ENCODE measurements around the gene PRSS36. TPM values are rescaled to one million over a fixed set of nuclear protein-coding genes. Genes with fewer than 3 reads are reported as not detected.

Gene PRSS36
- total and polyA plus RNA-seq, 12 donors, result 0.89 to 18.3 (median 7.4) TPM

DNA sequence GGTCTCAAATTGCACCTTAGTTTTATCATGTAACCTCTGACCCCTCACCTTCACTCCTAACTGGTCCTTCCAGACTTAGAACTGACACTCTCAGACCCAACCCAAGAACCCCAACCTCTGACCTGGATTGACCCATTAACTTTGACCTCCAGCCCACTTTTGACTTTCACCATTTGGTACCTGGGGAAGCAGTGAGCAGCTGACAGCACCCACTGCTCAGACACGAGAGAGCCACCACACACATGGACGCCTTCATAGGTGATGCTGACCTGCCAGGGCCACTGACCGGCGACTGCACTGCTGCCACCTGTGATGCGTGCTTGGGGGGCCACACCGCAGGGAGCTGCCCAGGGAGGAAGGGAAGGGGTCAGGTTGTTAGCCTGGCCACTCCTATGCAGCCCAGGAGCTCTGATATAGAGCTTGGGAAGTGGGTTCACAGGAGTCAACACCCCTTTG is 16.8 kb downstream of the PRSS36 start:
- no peak overlapping the region for H3K27ac ChIP-seq
- H3K27me3 ChIP-seq, result no peaks in the 10 kb centered on the region
- no peak for TF ChIP-seq POLR2A (IDR thresholded peaks at IDR 0.05)
- TF ChIP-seq, protein P1, sequence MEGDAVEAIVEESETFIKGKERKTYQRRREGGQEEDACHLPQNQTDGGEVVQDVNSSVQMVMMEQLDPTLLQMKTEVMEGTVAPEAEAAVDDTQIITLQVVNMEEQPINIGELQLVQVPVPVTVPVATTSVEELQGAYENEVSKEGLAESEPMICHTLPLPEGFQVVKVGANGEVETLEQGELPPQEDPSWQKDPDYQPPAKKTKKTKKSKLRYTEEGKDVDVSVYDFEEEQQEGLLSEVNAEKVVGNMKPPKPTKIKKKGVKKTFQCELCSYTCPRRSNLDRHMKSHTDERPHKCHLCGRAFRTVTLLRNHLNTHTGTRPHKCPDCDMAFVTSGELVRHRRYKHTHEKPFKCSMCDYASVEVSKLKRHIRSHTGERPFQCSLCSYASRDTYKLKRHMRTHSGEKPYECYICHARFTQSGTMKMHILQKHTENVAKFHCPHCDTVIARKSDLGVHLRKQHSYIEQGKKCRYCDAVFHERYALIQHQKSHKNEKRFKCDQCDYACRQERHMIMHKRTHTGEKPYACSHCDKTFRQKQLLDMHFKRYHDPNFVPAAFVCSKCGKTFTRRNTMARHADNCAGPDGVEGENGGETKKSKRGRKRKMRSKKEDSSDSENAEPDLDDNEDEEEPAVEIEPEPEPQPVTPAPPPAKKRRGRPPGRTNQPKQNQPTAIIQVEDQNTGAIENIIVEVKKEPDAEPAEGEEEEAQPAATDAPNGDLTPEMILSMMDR (IDR thresholded peaks at IDR 0.05), result no peak
- H3K9me3 ChIP-seq (replicated peaks in 1 of 3), result no peaks in the 10 kb centered on the region
- H3K4me3 ChIP-seq, result no peak overlapping the region
- 84 to 95% (median 89%) methylated on average over 6 of the region's 6 CpGs for WGBS, 4 donors
- intact Hi-C loops (cut with DNase I), result no loop called here
- peaks cover 0 to 24% of the 10 kb centered on the region in 2 donors for H3K36me3 ChIP-seq (replicated peaks in 1 of 2)
- DNase-seq, result no peak
- no peaks in the 10 kb centered on the region for H3K4me1 ChIP-seq (replicated peaks in 1 of 2)

DNA sequence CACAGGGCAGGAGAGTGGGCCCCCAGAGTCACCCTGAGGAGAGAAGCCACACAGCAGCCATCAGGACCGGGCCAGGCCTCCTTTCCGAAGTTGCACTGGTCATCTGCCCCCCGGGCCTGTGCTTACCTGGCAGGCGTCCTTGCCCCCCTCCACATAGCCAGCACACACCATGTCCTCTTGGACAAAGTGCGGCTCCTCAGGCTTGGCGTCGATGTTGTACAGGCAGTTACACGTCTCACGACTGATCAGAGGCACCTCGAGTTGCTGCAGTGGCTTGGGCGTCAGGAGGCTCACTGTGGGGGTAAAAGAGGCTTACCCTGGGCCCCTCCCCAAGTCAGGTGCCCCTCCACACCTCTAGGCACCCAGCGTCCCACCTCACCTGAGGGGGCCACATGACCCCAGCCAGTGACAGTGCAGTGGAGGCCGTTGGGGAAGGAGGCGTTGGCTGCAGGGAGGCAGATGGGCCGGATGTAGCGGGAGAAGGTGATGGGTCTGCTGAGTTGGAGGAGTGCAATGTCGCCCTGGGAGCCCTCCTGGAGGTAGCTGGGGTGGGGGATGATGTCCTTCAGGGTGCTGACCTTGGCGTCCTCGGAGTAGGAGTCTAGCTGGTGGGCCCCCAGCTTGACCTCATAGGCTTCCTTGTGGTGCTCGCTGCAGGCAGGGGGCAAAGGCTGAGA is 17.4 kb downstream of the PRSS36 start:
- peaks cover 0 to 30% of the 10 kb centered on the region in 2 donors for H3K36me3 ChIP-seq (replicated peaks in 1 of 2)
- no peaks in the 10 kb centered on the region for H3K4me1 ChIP-seq (replicated peaks in 1 of 2)
- H3K27ac ChIP-seq, result no peak overlapping the region
- H3K27me3 ChIP-seq, result no peaks in the 10 kb centered on the region
- intact Hi-C loops (cut with DNase I), result no loop called here
- DNase-seq, result no peak
- 85 to 92% (median 90%) methylated on average over 6 to 20 of the region's 20 CpGs for WGBS, 4 donors
- H3K4me3 ChIP-seq, result no peak overlapping the region
- TF ChIP-seq, protein P1 (IDR thresholded peaks at IDR 0.05), result no peak
- no peak for TF ChIP-seq POLR2A (IDR thresholded peaks at IDR 0.05)
- no peaks in the 10 kb centered on the region for H3K9me3 ChIP-seq (replicated peaks in 1 of 3)

DNA sequence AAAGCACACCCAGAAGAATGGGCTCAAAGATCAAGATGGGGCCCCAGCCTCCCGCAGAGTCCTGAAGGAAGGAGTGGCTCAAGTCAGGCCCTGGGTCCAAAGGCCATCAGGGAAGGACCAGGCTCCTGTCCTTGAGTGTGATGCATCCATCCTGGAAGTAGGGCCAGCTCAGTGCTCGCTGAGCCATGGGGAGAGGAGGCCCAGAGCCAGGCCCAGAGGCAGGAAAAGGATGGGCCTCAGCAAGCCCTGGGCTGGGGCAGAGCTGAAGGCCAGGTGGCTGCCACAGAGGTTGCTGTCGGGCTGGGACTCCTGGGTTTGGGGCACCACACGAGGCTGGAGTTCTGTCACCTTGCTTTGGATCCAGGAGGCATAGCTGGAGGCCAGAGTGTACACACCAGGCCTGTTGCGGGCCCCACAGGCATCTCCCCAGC is 18.0 kb downstream of the PRSS36 start:
- intact Hi-C loops (cut with DNase I), result no loop called here
- no peaks in the 10 kb centered on the region for H3K27me3 ChIP-seq
- H3K4me1 ChIP-seq (replicated peaks in 1 of 2), result no peaks in the 10 kb centered on the region
- H3K4me3 ChIP-seq, result no peak overlapping the region
- TF ChIP-seq, protein P1 (IDR thresholded peaks at IDR 0.05), result no peak
- no peak for TF ChIP-seq POLR2A (IDR thresholded peaks at IDR 0.05)
- H3K36me3 ChIP-seq (replicated peaks in 1 of 2), result peaks cover 0 to 36% of the 10 kb centered on the region in 2 donors
- DNase-seq, result no peak
- no peaks in the 10 kb centered on the region for H3K9me3 ChIP-seq (replicated peaks in 1 of 3)
- WGBS, 4 donors, result 84 to 89% (median 89%) methylated on average over 3 to 5 of the region's 5 CpGs; no CpG with 5 or more reads in 1 of the 4 donors
- no peak overlapping the region for H3K27ac ChIP-seq

DNA sequence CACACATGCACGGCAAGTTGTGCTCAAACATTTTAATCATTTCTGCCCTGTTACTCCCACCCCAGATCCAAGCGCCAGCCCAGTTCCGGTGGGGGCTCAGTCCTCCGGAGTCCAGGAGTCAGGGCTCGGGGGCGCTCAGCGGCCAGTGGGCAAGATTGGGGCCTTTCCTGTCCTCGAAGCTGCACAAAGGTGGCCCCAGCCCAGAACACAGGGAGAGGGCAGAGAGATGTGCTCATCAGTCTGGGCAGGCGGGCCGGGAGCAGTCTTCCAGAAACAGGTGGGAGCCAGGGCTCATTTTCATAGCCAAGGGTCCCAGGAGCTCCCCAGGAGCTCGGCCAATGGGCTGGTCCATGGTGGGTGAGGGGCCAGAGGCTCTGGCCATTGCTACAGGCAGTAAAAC is 18.4 kb downstream of the PRSS36 start:
- no peaks in the 10 kb centered on the region for H3K27me3 ChIP-seq
- H3K4me1 ChIP-seq (replicated peaks in 1 of 2), result no peaks in the 10 kb centered on the region
- H3K9me3 ChIP-seq (replicated peaks in 1 of 3), result no peaks in the 10 kb centered on the region
- H3K36me3 ChIP-seq (replicated peaks in 1 of 2), result peaks cover 0 to 37% of the 10 kb centered on the region in 2 donors
- DNase-seq, result no peak
- TF ChIP-seq, protein P1 (IDR thresholded peaks at IDR 0.05), result no peak
- TF ChIP-seq POLR2A (IDR thresholded peaks at IDR 0.05), result no peak
- H3K27ac ChIP-seq, result no peak overlapping the region
- intact Hi-C loops (cut with DNase I), result no loop called here
- WGBS, 4 donors, result 94 to 96% (median 95%) methylated on average over 9 to 11 of the region's 11 CpGs
- H3K4me3 ChIP-seq, result no peak overlapping the region
